SK-N-SH (cell line): ENCODE data around the gene SYNGR3. TPM values are rescaled to one million over a fixed set of nuclear protein-coding genes. Genes with fewer than 3 reads are reported as not detected.
A peak's percentile ranks its signal among the peaks of the same experiment; 100 is the strongest.

Experiments
- CTCF ChIA-PET: fragments of 300-600, 350-600 bp; formaldehyde crosslinking; extraction: SDS; loops from one replicate; lab custom pipeline; 2021; lab: Yijun Ruan, JAX
- POLR2A ChIA-PET: fragments of 350-600 bp; sonication (Branson Sonifier 250); formaldehyde crosslinking; extraction: SDS; loops from one replicate; lab custom pipeline; 2020; ENCODE audit warnings: antibody characterized with exemption, inconsistent platforms; lab: Yijun Ruan, JAX
- DNase-seq: peaks from one replicate; pipeline ENCODE4 v3.0.0; 2012
- H2AFZ ChIP-seq: fragments of 200-600 bp; sonication (generic); 2 replicates; pipeline ENCODE4 v1.8.1; 2016; ENCODE audit warnings: antibody characterized with exemption, mild to moderate bottlenecking, low read depth
- H3F3A ChIP-seq: fragments of 200-600 bp; sonication (generic); replicated peaks from 2 replicates; pipeline ENCODE3; 2016; ENCODE audit warnings: antibody characterized with exemption, mild to moderate bottlenecking; ENCODE audit not compliant: insufficient read depth
- H3K27ac ChIP-seq, 2 experiments: fragments of 200-500 bp in 1 of 2; fragments of 200-600 bp in 1 of 2; sonication (Bioruptor generic) in 1 of 2; sonication (generic), shearing (Covaris generic) in 1 of 2; 2 replicates each; pipeline versions ENCODE4 v1.5.1 to v1.6.1; 2014 to 2016; ENCODE audit warnings: low read depth in 2 of 2, inconsistent platforms in 1 of 2, low read length in 1 of 2, mild to moderate bottlenecking in 1 of 2, mixed read lengths in 1 of 2
- H3K27me3 ChIP-seq: fragments of 200-600 bp; sonication (generic), shearing (Covaris generic); 2 replicates; pipeline ENCODE4 v1.6.1; 2016; ENCODE audit warnings: mixed run types; ENCODE audit not compliant: insufficient read depth
- H3K36me3 ChIP-seq, 2 experiments: fragments of 200-500 bp in 1 of 2; fragments of 200-600 bp in 1 of 2; sonication (Bioruptor generic) in 1 of 2; sonication (generic) in 1 of 2; replicated peaks in 1 of 2; 2 replicates each; pipeline versions ENCODE3 to v1.5.1; 2014 to 2016; ENCODE audit warnings: low read length in 1 of 2, mild to moderate bottlenecking in 1 of 2; ENCODE audit not compliant: insufficient read depth in 2 of 2, control insufficient read depth in 1 of 2
- H3K4me1 ChIP-seq, 2 experiments: fragments of 200-500 bp in 1 of 2; fragments of 200-600 bp in 1 of 2; sonication (Bioruptor generic) in 1 of 2; sonication (generic), shearing (Covaris generic) in 1 of 2; 2 replicates each; pipeline versions ENCODE4 v1.5.1 to v1.6.1; 2014 to 2016; ENCODE audit warnings: low read depth in 1 of 2, low read length in 1 of 2, mixed run types in 1 of 2; ENCODE audit not compliant: insufficient read depth in 2 of 2, control insufficient read depth in 1 of 2
- H3K4me2 ChIP-seq: fragments of 200-600 bp; sonication (generic), shearing (Covaris generic); 2 replicates; pipeline ENCODE4 v1.6.1; 2017; ENCODE audit warnings: mixed run types
- H3K4me3 ChIP-seq, 2 experiments: fragments of 200-500 bp in 1 of 2; fragments of 200-600 bp in 1 of 2; sonication (Bioruptor generic) in 1 of 2; sonication (generic), shearing (Covaris generic) in 1 of 2; 2 replicates each; pipeline versions ENCODE4 v1.5.1 to v1.8.1; 2014 to 2016; ENCODE audit warnings: low read depth in 2 of 2, inconsistent platforms in 1 of 2, low read length in 1 of 2, mild to moderate bottlenecking in 1 of 2, mixed read lengths in 1 of 2, moderate library complexity in 1 of 2
- H3K79me2 ChIP-seq: fragments of 200-600 bp; sonication (generic); 2 replicates; pipeline ENCODE4 v1.8.1; 2017; ENCODE audit warnings: mild to moderate bottlenecking; ENCODE audit not compliant: insufficient read depth
- H3K9ac ChIP-seq: fragments of 200-600 bp; sonication (generic); 2 replicates; pipeline ENCODE4 v1.6.1; 2017; ENCODE audit warnings: mixed run types
- H3K9me2 ChIP-seq: fragments of 200-600 bp; sonication (generic); 2 replicates; pipeline ENCODE4 v1.6.1; 2017; ENCODE audit warnings: mixed run types
- H3K9me3 ChIP-seq: fragments of 200-600 bp; sonication (generic); 2 replicates; pipeline ENCODE4 v1.6.1; 2017; ENCODE audit warnings: mixed run types, mild to moderate bottlenecking, moderate library complexity
- H4K20me1 ChIP-seq: fragments of 200-600 bp; sonication (generic); 2 replicates; pipeline ENCODE4 v1.6.1; 2017; ENCODE audit warnings: mild to moderate bottlenecking, mixed run types; ENCODE audit not compliant: insufficient read depth
- ELF1 ChIP-seq: IDR thresholded peaks from 2 replicates; pipeline ENCODE4 v1.4.0; 2012
- EZH2phosphoT487 ChIP-seq: fragments of 200-600 bp; sonication (generic); IDR thresholded peaks from 2 replicates; pipeline ENCODE4 v1.6.1; 2017; ENCODE audit warnings: low read depth, mixed run types, mild to moderate bottlenecking, antibody characterized with exemption, moderate library complexity, borderline replicate concordance
- FOXM1 ChIP-seq: IDR thresholded peaks from 2 replicates; pipeline ENCODE4 v1.4.0; 2012; ENCODE audit warnings: low read depth, mild to moderate bottlenecking
- GABPA ChIP-seq: IDR thresholded peaks from 2 replicates; pipeline ENCODE4 v1.4.0; 2012; ENCODE audit warnings: low read depth, mild to moderate bottlenecking
- MAX ChIP-seq: IDR thresholded peaks from 2 replicates; pipeline ENCODE4 v1.4.0; 2012; ENCODE audit warnings: low read depth
- MEF2A ChIP-seq: IDR thresholded peaks from 2 replicates; pipeline ENCODE4 v1.4.0; 2012; ENCODE audit warnings: low read depth, borderline replicate concordance
- NRF1 ChIP-seq: IDR thresholded peaks from 2 replicates; pipeline ENCODE4 v1.6.1; 2012; ENCODE audit warnings: low read depth, mild to moderate bottlenecking, low read length
- PBX3 ChIP-seq: IDR thresholded peaks from 2 replicates; pipeline ENCODE4; 2012
- RCOR1 ChIP-seq: fragments of 150-350 bp; IDR thresholded peaks from 2 replicates; pipeline ENCODE4 v1.6.1; 2017; ENCODE audit warnings: antibody characterized with exemption, low read length
- REST ChIP-seq: IDR thresholded peaks from 2 replicates; pipeline ENCODE4 v1.6.1; 2012; ENCODE audit warnings: mild to moderate bottlenecking, low read depth, low read length, moderate library complexity
- TCF12 ChIP-seq: IDR thresholded peaks from 2 replicates; pipeline ENCODE4 v1.4.0; 2012
- TEAD4 ChIP-seq: IDR thresholded peaks from 2 replicates; pipeline ENCODE4 v1.4.0; 2012; ENCODE audit warnings: mild to moderate bottlenecking, borderline replicate concordance; ENCODE audit not compliant: insufficient read depth
- ZBTB33 ChIP-seq: IDR thresholded peaks from 2 replicates; pipeline ENCODE4 v1.4.0; 2012; ENCODE audit warnings: low read depth, borderline replicate concordance
- WGBS: methylation state at CpG from one replicate; pipeline ENCODE4 v1.1.6; 2017; ENCODE audit warnings: low lambda C conversion rate; 5-methylcytosine and 5-hydroxymethylcytosine counted together
- polyA plus RNA-seq, 3 experiments: library from polyadenylated mRNA; depleted of rRNA; stranded (reverse); fragments of >200 nt; gene quantifications; 2 replicates each; pipeline ENCODE4 v1.2.3, GENCODE V29; 2012

Gene SYNGR3
- polyA plus RNA-seq, 1 of the 3 experiments (the other 2 are of a cell fraction): 10.7 TPM

GRCh38 chr16:1990351-1991134, 773 bp downstream of the SYNGR3 start (continued):
- no peak for TF ChIP-seq REST
- TF ChIP-seq NRF1: no peak

GRCh38 chr16:1991135-1991551, 1.4 kb downstream of the SYNGR3 start:
- Histone ChIP-seq H3K27ac (no peak overlapping the region), H3K4me2 (0 out of 2 replicates have a peak overlapping the region, but pooled peaks have one; percentile 85), H3K4me1 (peaks cover 0 to 18% of the 10 kb centered on the region in 2 experiments; a peak in 1 of 4 replicates), H3K9me3 (no peaks in the 10 kb centered on the region), H3K4me3 (peak overlapping the region in 1 of 2 experiments; percentile 62; a peak in 1 of 4 replicates), H3F3A (peaks cover 16% of the 10 kb centered on the region), H3K9ac (no peak overlapping the region), H3K79me2 (peaks cover 2% of the 10 kb centered on the region; the same call in 1 of the 2 replicates), H4K20me1 (no peaks in the 10 kb centered on the region), H3K27me3 (no peaks in the 10 kb centered on the region), H2AFZ (no peak overlapping the region), H3K36me3 (peaks cover 0 to 5% of the 10 kb centered on the region in 2 experiments)
- ChIA-PET POLR2A (no interaction called here), CTCF (interaction anchor here (1.3 to 12.9 kb wide), 2 partner anchors 13 to 18 kb away, joined by 4 to 108 read pairs; no protein-coding TSS in a partner anchor)
- WGBS: 95% methylated on average over 13 of the region's 18 CpGs
- no peak for DNase-seq
- TF ChIP-seq PBX3: no peak
- TF ChIP-seq RCOR1: no peak
- no peak for TF ChIP-seq FOXM1
- TF ChIP-seq MAX: no peak
- no peak for TF ChIP-seq GABPA
- TF ChIP-seq MEF2A: no peak
- TF ChIP-seq EZH2phosphoT487: no peak
- no peak for TF ChIP-seq TEAD4
- TF ChIP-seq TCF12: no peak
- TF ChIP-seq NRF1: no peak
- no peak for TF ChIP-seq ELF1
- TF ChIP-seq ZBTB33: no peak
- TF ChIP-seq, all 33 proteins: peak for 0
- no peaks in the 10 kb centered on the region for H3K9me2 ChIP-seq
